Transverse colon (tissue), 4 donors: Measurements from ENCODE around the gene ZCCHC9.

Experiments
- CTCF ChIP-seq, 5 experiments: fragments of 200-600 bp in 3 of 5; fragments of 450-650 bp in 2 of 5; sonication (generic) in 3 of 5; IDR thresholded peaks; 1 replicate in 2 of 5; 2 replicates in 3 of 5; pipeline ENCODE4 v1.5.1; 2016 to 2017; ENCODE audit warnings: antibody characterized with exemption in 5 of 5, inconsistent platforms in 3 of 5, mild to moderate bottlenecking in 2 of 5, moderate library complexity in 1 of 5
- EP300 ChIP-seq: sonication (generic); formaldehyde crosslinking; IDR thresholded peaks from one replicate; pipeline ENCODE4 v1.6.1; 2017; ENCODE audit warnings: antibody characterized with exemption, low read depth
- POLR2A ChIP-seq: fragments of 450-650 bp; IDR thresholded peaks from one replicate; pipeline ENCODE4 v1.6.1; 2016; ENCODE audit warnings: antibody characterized with exemption, mild to moderate bottlenecking, moderate library complexity
- POLR2AphosphoS5 ChIP-seq, 3 donors: sonication (generic); formaldehyde crosslinking; IDR thresholded peaks; one replicate each; pipeline ENCODE4 v1.6.1; 2016; ENCODE audit warnings: antibody characterized with exemption in 3 of 3

GRCh38 chr5:81308836-81309235 lies 7.4 kb downstream of the ZCCHC9 start:
- TF ChIP-seq CTCF (IDR thresholded peaks at IDR 0.05) (no peak), POLR2AphosphoS5 (IDR thresholded peaks at IDR 0.05) (no peak), POLR2A (no peak), EP300 (no peak)
